Stimulated activated CD8-positive, alpha-beta memory T cell treated with anti-CD3 and anti-CD28 coated beads, Interleukin-2, amount 100 ng/mL, for 1 hour (primary cell): Measurements from ENCODE around the gene MINDY2.

Experiments
- DNase-seq, 2 donors: peaks; one replicate each; pipeline ENCODE4 v3.0.0-alpha.2; 2020; ENCODE audit warnings: low read depth in 2 of 2

The MINDY2 gene

GRCh38 chr15:58770857-58771620, at the start of gene MINDY2:
MINDY2 (plus strand) TSS chr15:58771302; CDS start chr15:58771396, 94 bp downstream.
- peak; percentile 87 to 88 for DNase-seq

GRCh38 chr15:58724466-58724865, 46.6 kb upstream of the MINDY2 start:
- no peak for DNase-seq

GRCh38 chr15:58726867-58727266, 44.2 kb upstream of the MINDY2 start:
- DNase-seq, result no peak

- no peak for DNase-seq
Measured at GRCh38 chr15:58731756-58732535, 39.2 kb upstream of the MINDY2 start.

- DNase-seq, result no peak
Measured at GRCh38 chr15:58732625-58733363, 38.3 kb upstream of the MINDY2 start.

GRCh38 chr15:58734859-58735258, 36.2 kb upstream of the MINDY2 start:
- DNase-seq, result no peak

- DNase-seq, result no peak
Measured at GRCh38 chr15:58736018-58736643, 35.0 kb upstream of the MINDY2 start.

GRCh38 chr15:58737298-58737697, 33.8 kb upstream of the MINDY2 start:
- DNase-seq, result no peak

- no peak for DNase-seq
Measured at GRCh38 chr15:58738046-58738707, 32.9 kb upstream of the MINDY2 start.

GRCh38 chr15:58740436-58740835, 30.7 kb upstream of the MINDY2 start:
- no peak for DNase-seq

GRCh38 chr15:58741032-58741431, 30.1 kb upstream of the MINDY2 start:
- DNase-seq, result no peak

- no peak for DNase-seq
Measured at GRCh38 chr15:58742022-58742813, 28.9 kb upstream of the MINDY2 start.

GRCh38 chr15:58742819-58743502, 28.1 kb upstream of the MINDY2 start:
- DNase-seq, result no peak

GRCh38 chr15:58746174-58746573, 24.9 kb upstream of the MINDY2 start:
- DNase-seq, result no peak

- no peak for DNase-seq
Measured at GRCh38 chr15:58748040-58748851, 22.9 kb upstream of the MINDY2 start.

GRCh38 chr15:58748852-58749531, 22.1 kb upstream of the MINDY2 start:
- DNase-seq, result no peak

GRCh38 chr15:58749532-58750337, 21.4 kb upstream of the MINDY2 start, which contains the start of gene ADAM10:
ADAM10 (minus strand) TSS chr15:58749707; CDS start chr15:58749534, 173 bp downstream.
- DNase-seq, result peak; percentile 97 to 98
